Gastrocnemius medialis (tissue), 4 donors: Measurements from ENCODE around the gene FBLN2. TPM values are rescaled to one million over a fixed set of nuclear protein-coding genes. Genes with fewer than 3 reads are reported as not detected.

ENCODE experiments used
- ATAC-seq, 2 donors: fragments of 150-250 bp; one replicate each; pipeline ENCODE4 v1.9.1; 2016
- DNase-seq, 2 donors: peaks; one replicate each; pipeline ENCODE4 v3.0.0-alpha.2; 2019
- H3K27ac ChIP-seq, 4 donors: fragments of 200-600 bp; sonication (generic); 1 replicate in 1 of 4; 2 replicates in 3 of 4; pipeline ENCODE4 v1.5.1; 2016 to 2018; ENCODE audit warnings: mild to moderate bottlenecking in 2 of 4, moderate library complexity in 1 of 4
- H3K27me3 ChIP-seq, 3 donors: fragments of 200-600 bp; sonication (generic) in 2 of 3; 1 replicate in 1 of 3; 2 replicates in 2 of 3; pipeline versions ENCODE4 v1.5.1 to v1.6.0; 2016 to 2019; ENCODE audit warnings: mild to moderate bottlenecking in 1 of 3, moderate library complexity in 1 of 3
- H3K36me3 ChIP-seq, 2 donors: fragments of 200-600 bp; sonication (generic) in 1 of 2; one replicate each; pipeline ENCODE4 v1.5.1; 2017 to 2018
- H3K4me1 ChIP-seq, 2 donors: fragments of 200-600 bp; sonication (generic) in 1 of 2; one replicate each; pipeline ENCODE4 v1.5.1; 2016 to 2017; ENCODE audit warnings: mild to moderate bottlenecking in 2 of 2
- H3K4me3 ChIP-seq, 4 donors: fragments of 200-600 bp; sonication (generic) in 3 of 4; 1 replicate in 1 of 4; 2 replicates in 3 of 4; pipeline ENCODE4 v1.5.1; 2016 to 2019; ENCODE audit warnings: mild to moderate bottlenecking in 2 of 4
- H3K9me3 ChIP-seq, 3 donors: fragments of 200-600 bp; sonication (generic) in 2 of 3; 1 replicate in 1 of 3; 2 replicates in 2 of 3; pipeline ENCODE4 v1.5.1; 2016 to 2019
- POLR2A ChIP-seq, 2 donors: fragments of 450-650 bp; IDR thresholded peaks; one replicate each; pipeline ENCODE4 v1.6.1; 2017; ENCODE audit warnings: antibody characterized with exemption in 2 of 2, mild to moderate bottlenecking in 2 of 2, moderate library complexity in 2 of 2
- in situ Hi-C, 4 donors: fragments of 200-750 bp; cut with MboI; loops; one replicate each; pipeline versions ENCODE4 v1.15.0 to v1.8.0; 2017; ENCODE audit warnings: low sequenced_read_pairs in 4 of 4
- intact Hi-C: fragments of 100-400 bp; cut with DNase I; formaldehyde crosslinking; loops from one replicate; pipeline ENCODE4 v1.15.1; 2023; ENCODE audit warnings: low total_unique reads
- total RNA-seq, 4 donors: library from RNA; depleted of rRNA; stranded (reverse); fragments of >200 nt; gene quantifications; one replicate each; pipeline versions ENCODE4 v1.1.0 to v1.2.3, GENCODE V29; 2016
- TF ChIP-seq, protein P1 (sequence below), 5 experiments: fragments of 450-650 bp in 3 of 5; fragments of 200-600 bp in 2 of 5; sonication (generic) in 2 of 5; IDR thresholded peaks in 4 of 5; conservative IDR thresholded peaks in 1 of 5; 1 replicate in 4 of 5; 2 replicates in 1 of 5; pipeline ENCODE4 v1.5.1; 2016 to 2019; ENCODE audit warnings: antibody characterized with exemption in 5 of 5, mild to moderate bottlenecking in 3 of 5, moderate library complexity in 3 of 5

FBLN2 gene
- total RNA-seq, 4 donors from 2014 or later, result 28.9 to 45.7 (median 34.0) TPM

DNA sequence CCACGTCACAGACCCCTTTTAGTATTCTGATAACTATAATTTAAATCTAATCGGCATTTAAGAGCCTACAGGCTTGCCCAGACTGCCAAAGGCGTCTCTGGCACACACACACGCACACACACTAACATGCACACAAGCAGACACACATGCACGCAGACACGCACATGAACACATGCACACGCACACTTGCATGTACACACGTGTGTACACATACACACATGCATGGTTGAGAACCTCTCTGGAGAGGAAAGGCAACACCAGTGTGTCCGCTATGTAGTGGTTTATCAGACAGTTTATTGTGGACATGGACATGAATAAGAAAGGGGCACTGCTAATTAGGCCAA is 102.1 kb downstream of the FBLN2 start:
- intact Hi-C loops, result no loop called here
- H3K9me3 ChIP-seq, result no peaks in the 10 kb centered on the region
- DNase-seq, result no peak
- no peak overlapping the region for H3K27ac ChIP-seq
- H3K4me1 ChIP-seq, result peaks cover 7 to 8% of the 10 kb centered on the region in 2 donors
- TF ChIP-seq, protein P1, sequence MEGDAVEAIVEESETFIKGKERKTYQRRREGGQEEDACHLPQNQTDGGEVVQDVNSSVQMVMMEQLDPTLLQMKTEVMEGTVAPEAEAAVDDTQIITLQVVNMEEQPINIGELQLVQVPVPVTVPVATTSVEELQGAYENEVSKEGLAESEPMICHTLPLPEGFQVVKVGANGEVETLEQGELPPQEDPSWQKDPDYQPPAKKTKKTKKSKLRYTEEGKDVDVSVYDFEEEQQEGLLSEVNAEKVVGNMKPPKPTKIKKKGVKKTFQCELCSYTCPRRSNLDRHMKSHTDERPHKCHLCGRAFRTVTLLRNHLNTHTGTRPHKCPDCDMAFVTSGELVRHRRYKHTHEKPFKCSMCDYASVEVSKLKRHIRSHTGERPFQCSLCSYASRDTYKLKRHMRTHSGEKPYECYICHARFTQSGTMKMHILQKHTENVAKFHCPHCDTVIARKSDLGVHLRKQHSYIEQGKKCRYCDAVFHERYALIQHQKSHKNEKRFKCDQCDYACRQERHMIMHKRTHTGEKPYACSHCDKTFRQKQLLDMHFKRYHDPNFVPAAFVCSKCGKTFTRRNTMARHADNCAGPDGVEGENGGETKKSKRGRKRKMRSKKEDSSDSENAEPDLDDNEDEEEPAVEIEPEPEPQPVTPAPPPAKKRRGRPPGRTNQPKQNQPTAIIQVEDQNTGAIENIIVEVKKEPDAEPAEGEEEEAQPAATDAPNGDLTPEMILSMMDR (IDR thresholded peaks at IDR 0.05 in 4 of 5, conservative IDR thresholded peaks at IDR 0.05 in 1 of 5), result no peak
- TF ChIP-seq POLR2A (IDR thresholded peaks at IDR 0.05), result no peak
- in situ Hi-C loops, result no loop called here
- H3K36me3 ChIP-seq, result no peaks in the 10 kb centered on the region
- H3K27me3 ChIP-seq, result peaks cover 2 to 11% (median 10%) of the 10 kb centered on the region in 3 donors
- ATAC-seq, result no peak
- no peak overlapping the region for H3K4me3 ChIP-seq

DNA sequence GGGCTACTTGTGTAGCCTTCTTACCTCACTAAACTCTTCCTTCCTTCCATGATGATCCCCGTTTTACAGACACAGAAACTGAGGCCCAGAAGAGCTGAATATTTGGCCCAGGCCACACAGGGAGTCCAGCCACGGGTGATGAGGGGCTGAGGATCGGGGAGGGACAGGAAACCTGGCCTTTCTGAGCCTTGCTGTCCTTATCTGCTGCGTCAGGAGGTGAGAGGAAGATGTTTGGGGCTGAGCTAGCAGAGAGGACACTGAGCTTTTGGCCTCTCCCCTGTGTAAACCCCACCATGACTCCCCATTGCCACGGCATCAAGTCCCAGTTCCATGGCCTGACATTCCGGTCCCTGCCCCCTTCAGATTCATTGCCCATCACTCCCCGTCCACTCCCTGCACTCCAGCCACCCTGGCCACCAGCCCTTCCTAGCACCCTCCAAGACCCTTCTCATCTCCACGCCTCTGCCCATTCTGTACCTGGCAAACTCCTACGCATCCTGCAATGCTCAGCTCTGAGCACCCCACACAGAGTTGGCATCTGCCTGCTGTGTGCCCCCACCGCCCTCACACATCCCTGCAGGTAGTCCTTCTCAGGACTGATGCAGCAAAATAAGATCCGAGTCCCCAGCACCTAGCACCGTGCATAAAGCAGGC is 103.0 kb downstream of the FBLN2 start:
- H3K36me3 ChIP-seq, result no peaks in the 10 kb centered on the region
- ATAC-seq (no peak), DNase-seq (no peak)
- peaks cover 7 to 8% of the 10 kb centered on the region in 2 donors for H3K4me1 ChIP-seq
- no peak for TF ChIP-seq POLR2A (IDR thresholded peaks at IDR 0.05)
- TF ChIP-seq, protein P1 (IDR thresholded peaks at IDR 0.05 in 4 of 5, conservative IDR thresholded peaks at IDR 0.05 in 1 of 5), result no peak
- H3K9me3 ChIP-seq, result no peaks in the 10 kb centered on the region
- H3K27me3 ChIP-seq, result peaks cover 6 to 16% (median 10%) of the 10 kb centered on the region in 3 donors
- H3K27ac ChIP-seq, result no peak overlapping the region
- in situ Hi-C loops, result no loop called here
- intact Hi-C loops, result no loop called here
- no peak overlapping the region for H3K4me3 ChIP-seq

DNA sequence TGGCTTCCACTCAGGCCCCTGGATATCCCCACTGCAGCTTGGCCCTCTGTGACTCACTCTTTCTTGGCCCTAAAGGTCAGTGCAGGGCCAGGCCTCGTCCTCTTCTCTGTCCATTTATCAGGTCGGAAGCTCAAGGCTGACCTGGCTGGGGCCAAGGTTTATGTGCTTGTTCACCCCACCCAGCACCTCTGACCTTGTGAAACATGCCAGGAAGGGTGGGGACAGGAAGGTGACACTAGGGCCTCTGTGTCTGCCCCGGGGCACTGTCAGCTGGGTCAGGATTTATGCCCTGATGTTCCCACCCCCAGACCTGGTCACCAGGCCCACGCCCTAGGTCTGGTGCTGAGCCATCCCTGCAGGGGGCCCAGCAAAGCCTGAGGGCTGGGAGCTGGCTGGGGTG is 103.8 kb downstream of the FBLN2 start:
- DNase-seq (no peak), ATAC-seq (no peak)
- H3K4me3 ChIP-seq, result no peak overlapping the region
- H3K27me3 ChIP-seq, result peaks cover 6 to 16% (median 6%) of the 10 kb centered on the region in 3 donors
- H3K36me3 ChIP-seq, result no peaks in the 10 kb centered on the region
- peaks cover 6 to 8% of the 10 kb centered on the region in 2 donors for H3K4me1 ChIP-seq
- H3K9me3 ChIP-seq, result no peaks in the 10 kb centered on the region
- no peak for TF ChIP-seq POLR2A (IDR thresholded peaks at IDR 0.05)
- TF ChIP-seq, protein P1 (IDR thresholded peaks at IDR 0.05 in 4 of 5, conservative IDR thresholded peaks at IDR 0.05 in 1 of 5), result no peak
- in situ Hi-C loops, result no loop called here
- intact Hi-C loops, result no loop called here
- H3K27ac ChIP-seq, result no peak overlapping the region

DNA sequence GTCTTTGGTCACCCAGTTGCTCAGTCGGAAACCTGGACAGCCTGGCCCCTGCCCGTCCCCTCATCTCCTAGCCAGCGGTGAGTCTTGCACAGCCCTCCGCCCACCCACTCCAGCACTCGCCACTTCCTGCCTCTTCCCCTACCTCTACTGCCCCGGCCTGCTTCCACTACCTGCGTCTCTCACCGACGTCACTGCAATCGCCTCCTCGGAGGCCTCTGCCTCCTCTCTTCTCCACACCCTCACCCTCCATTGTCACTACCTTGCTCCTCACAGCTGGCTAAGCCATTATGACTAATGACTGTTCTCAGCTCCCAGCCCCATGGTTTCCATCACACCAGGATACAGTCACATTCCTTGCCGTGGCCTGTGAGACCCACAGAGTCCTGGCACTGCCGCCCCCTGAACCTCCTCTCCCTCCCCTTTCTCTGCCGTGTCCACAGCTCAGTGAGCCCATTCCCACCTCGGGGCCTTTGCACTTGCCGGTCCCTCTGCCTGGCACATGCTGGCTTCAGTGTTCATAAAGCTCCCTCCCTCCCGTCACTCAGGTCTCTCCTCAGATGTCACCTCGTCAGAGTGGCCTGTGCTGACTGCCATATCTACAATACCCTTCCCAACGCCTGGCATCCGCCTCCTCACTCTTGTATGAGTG is 104.8 kb downstream of the FBLN2 start:
- DNase-seq (no peak), ATAC-seq (no peak)
- in situ Hi-C loops, result no loop called here
- no peaks in the 10 kb centered on the region for H3K36me3 ChIP-seq
- TF ChIP-seq, protein P1 (IDR thresholded peaks at IDR 0.05 in 4 of 5, conservative IDR thresholded peaks at IDR 0.05 in 1 of 5), result no peak
- no peak for TF ChIP-seq POLR2A (IDR thresholded peaks at IDR 0.05)
- H3K27me3 ChIP-seq, result peaks cover 3 to 16% (median 8%) of the 10 kb centered on the region in 3 donors
- no peaks in the 10 kb centered on the region for H3K9me3 ChIP-seq
- H3K27ac ChIP-seq, result no peak overlapping the region
- H3K4me3 ChIP-seq, result no peak overlapping the region
- peaks cover 0 to 3% of the 10 kb centered on the region in 2 donors for H3K4me1 ChIP-seq
- intact Hi-C loops, result no loop called here
